ENCODE measurements around the gene SLC27A3. TPM values are rescaled to one million over a fixed set of nuclear protein-coding genes. Genes with fewer than 3 reads are reported as not detected.

The SLC27A3 gene
- total RNA-seq, 3 donors from 2014 or later: 23.0 to 36.2 (median 31.5) TPM

DNA sequence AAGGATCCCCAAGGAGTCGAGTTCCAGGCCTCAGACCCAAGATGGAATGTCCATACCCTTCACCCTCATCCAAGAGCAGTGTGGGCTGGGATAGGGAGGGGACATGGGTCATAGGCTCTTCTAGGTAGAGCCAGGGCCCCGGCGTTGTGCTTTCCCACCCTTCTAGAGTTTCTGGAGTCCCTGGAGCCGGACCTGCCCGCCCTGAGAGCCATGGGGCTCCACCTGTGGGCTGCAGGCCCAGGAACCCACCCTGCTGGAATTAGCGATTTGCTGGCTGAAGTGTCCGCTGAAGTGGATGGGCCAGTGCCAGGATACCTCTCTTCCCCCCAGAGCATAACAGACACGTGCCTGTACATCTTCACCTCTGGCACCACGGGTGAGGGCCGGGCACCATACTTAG lies 1.1 kb downstream of the SLC27A3 start:
- Histone ChIP-seq H3K36me3 (no peaks in the 10 kb centered on the region), H3K27me3 (no peaks in the 10 kb centered on the region), H3K4me3 (peak overlapping the region; percentile 62 to 94 (median 87)), H3K27ac (peak overlapping the region; percentile 85 to 94), H3K4me1 (peaks cover 21 to 31% of the 10 kb centered on the region in 2 donors), H3K9me3 (no peaks in the 10 kb centered on the region)
- TF ChIP-seq POLR2A (IDR thresholded peaks at IDR 0.05) (no peak), POLR2AphosphoS5 (IDR thresholded peaks at IDR 0.05) (no peak)
- TF ChIP-seq, protein P1, sequence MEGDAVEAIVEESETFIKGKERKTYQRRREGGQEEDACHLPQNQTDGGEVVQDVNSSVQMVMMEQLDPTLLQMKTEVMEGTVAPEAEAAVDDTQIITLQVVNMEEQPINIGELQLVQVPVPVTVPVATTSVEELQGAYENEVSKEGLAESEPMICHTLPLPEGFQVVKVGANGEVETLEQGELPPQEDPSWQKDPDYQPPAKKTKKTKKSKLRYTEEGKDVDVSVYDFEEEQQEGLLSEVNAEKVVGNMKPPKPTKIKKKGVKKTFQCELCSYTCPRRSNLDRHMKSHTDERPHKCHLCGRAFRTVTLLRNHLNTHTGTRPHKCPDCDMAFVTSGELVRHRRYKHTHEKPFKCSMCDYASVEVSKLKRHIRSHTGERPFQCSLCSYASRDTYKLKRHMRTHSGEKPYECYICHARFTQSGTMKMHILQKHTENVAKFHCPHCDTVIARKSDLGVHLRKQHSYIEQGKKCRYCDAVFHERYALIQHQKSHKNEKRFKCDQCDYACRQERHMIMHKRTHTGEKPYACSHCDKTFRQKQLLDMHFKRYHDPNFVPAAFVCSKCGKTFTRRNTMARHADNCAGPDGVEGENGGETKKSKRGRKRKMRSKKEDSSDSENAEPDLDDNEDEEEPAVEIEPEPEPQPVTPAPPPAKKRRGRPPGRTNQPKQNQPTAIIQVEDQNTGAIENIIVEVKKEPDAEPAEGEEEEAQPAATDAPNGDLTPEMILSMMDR (IDR thresholded peaks at IDR 0.05): no peak
- no peak for DNase-seq (ENCODE audit: low spot score in 2 of 2)
- intact Hi-C loops (cut with DNase I; ENCODE audit: low total_unique reads): loop anchor here (10.0 kb wide), 1 partner anchor 102 kb away; the partner anchor contains the start of genes ILF2 and NPR1

DNA sequence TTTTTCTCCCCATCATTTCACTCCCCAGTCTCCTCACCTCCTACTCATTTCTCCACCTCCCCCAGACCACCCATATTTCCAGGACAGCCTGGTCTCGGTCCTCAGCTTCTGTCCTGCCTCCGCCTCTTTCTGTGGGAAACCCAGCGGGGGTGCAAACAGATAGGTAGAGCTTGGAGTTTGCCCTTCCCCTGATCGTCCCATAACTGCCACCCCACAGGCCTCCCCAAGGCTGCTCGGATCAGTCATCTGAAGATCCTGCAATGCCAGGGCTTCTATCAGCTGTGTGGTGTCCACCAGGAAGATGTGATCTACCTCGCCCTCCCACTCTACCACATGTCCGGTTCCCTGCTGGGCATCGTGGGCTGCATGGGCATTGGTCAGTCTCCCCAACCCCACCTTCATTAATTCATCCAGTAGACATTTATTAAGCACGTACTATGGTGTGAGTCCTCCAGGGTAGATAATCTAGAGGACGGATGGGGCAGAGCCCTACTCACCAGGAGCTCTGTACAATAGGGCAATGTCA lies 1.7 kb downstream of the SLC27A3 start:
- Histone ChIP-seq H3K36me3 (no peaks in the 10 kb centered on the region), H3K4me1 (peaks cover 21 to 31% of the 10 kb centered on the region in 2 donors), H3K9me3 (no peaks in the 10 kb centered on the region), H3K27me3 (no peaks in the 10 kb centered on the region), H3K4me3 (peak overlapping the region; percentile 62 to 94 (median 87)), H3K27ac (peak overlapping the region; percentile 85 to 94)
- no peak for DNase-seq (ENCODE audit: low spot score in 2 of 2)
- TF ChIP-seq POLR2AphosphoS5 (IDR thresholded peaks at IDR 0.05) (no peak), POLR2A (IDR thresholded peaks at IDR 0.05) (no peak)
- TF ChIP-seq, protein P1 (IDR thresholded peaks at IDR 0.05): no peak
- intact Hi-C loops (cut with DNase I; ENCODE audit: low total_unique reads): loop anchor here (10.0 kb wide), 1 partner anchor 102 kb away; the partner anchor contains the start of genes ILF2 and NPR1

DNA sequence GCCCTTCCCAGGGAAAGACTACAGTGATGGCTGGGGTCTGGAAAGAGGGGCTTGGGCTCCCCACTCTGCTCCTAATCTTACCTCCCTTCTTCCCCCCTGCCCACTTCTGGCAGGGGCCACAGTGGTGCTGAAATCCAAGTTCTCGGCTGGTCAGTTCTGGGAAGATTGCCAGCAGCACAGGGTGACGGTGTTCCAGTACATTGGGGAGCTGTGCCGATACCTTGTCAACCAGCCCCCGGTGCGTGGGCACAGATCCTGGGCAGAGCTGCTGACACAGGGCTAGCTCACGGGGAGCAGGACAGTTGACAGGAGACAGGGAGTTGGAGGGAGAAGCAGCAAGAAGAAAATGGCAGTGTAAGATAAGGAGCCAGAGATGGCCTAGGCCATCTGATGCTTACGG lies 2.4 kb downstream of the SLC27A3 start:
- Histone ChIP-seq H3K27me3 (no peaks in the 10 kb centered on the region), H3K27ac (peak overlapping the region; percentile 85 to 94), H3K4me1 (peaks cover 21 to 31% of the 10 kb centered on the region in 2 donors), H3K4me3 (peak overlapping the region; percentile 4 to 94 (median 87)), H3K36me3 (no peaks in the 10 kb centered on the region), H3K9me3 (no peaks in the 10 kb centered on the region)
- no peak for TF ChIP-seq POLR2A (IDR thresholded peaks at IDR 0.05)
- no peak for TF ChIP-seq POLR2AphosphoS5 (IDR thresholded peaks at IDR 0.05)
- TF ChIP-seq, protein P1 (IDR thresholded peaks at IDR 0.05): no peak
- DNase-seq (ENCODE audit: low spot score in 2 of 2): no peak
- intact Hi-C loops (cut with DNase I; ENCODE audit: low total_unique reads): loop anchor here (10.0 kb wide), 1 partner anchor 103 kb away; the partner anchor contains the start of genes ILF2 and NPR1

DNA sequence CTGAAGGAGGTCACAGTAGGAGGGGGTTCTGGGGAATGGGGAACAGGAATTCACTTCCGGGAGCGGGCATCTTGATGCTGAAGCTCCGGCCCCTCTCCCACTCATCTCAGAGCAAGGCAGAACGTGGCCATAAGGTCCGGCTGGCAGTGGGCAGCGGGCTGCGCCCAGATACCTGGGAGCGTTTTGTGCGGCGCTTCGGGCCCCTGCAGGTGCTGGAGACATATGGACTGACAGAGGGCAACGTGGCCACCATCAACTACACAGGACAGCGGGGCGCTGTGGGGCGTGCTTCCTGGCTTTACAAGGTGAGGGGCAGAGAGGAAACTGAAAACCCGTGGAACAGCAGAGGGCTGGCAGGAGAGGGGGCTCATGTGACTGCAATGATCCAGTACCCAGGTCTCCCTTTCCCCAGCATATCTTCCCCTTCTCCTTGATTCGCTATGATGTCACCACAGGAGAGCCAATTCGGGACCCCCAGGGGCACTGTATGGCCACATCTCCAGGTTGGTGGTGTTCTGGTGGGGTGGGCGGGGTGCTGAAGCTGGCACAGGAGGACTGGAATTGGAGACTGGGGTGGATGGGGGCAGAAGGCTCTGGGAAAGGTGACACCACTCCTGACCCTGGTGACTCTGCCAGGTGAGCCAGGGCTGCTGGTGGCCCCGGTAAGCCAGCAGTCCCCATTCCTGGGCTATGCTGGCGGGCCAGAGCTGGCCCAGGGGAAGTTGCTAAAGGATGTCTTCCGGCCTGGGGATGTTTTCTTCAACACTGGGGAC lies 3.0 kb downstream of the SLC27A3 start:
- TF ChIP-seq, protein P1 (IDR thresholded peaks at IDR 0.05): no peak
- no peak for TF ChIP-seq POLR2A (IDR thresholded peaks at IDR 0.05)
- no peak for TF ChIP-seq POLR2AphosphoS5 (IDR thresholded peaks at IDR 0.05)
- peak overlapping the region; percentile 85 to 94 for H3K27ac ChIP-seq
- H3K9me3 ChIP-seq: no peaks in the 10 kb centered on the region
- intact Hi-C loops (cut with DNase I; ENCODE audit: low total_unique reads): loop anchor here (10.0 kb wide), 1 partner anchor 103 kb away; the partner anchor contains the start of genes ILF2 and NPR1
- H3K4me1 ChIP-seq: peaks cover 21 to 30% of the 10 kb centered on the region in 2 donors
- H3K4me3 ChIP-seq: peak overlapping the region in 1 of 3 donors; percentile 94
- H3K27me3 ChIP-seq: no peaks in the 10 kb centered on the region
- no peaks in the 10 kb centered on the region for H3K36me3 ChIP-seq
- DNase-seq (ENCODE audit: low spot score in 2 of 2): no peak
